ENCODE results near the gene AFTPH.

Gene AFTPH

GRCh38 chr2:64504774-64505720, 19.1 kb upstream of the AFTPH start:
- no peaks in the 10 kb centered on the region for H3K27me3 ChIP-seq (ENCODE audit: low read length)

DNA sequence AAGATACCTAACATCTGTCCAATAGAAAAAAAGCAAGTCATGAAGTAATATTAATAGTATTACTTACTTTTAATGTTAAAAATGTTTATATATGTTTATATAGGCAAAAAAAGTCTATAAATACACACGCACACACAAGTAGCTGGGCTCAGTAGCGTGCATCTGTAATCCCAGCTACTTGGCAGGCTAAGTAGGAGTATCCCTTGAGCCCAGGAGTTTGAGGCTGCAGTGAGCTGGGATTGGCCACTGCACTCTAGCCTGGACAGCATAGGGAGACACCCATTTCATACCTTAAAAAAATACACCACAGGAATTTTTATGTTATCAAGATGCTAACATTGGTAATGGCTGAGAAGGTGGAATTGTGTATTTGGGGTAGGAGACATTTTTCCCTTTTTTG, 17.4 kb upstream of the AFTPH start:
- no peak overlapping the region for H3K4me2 ChIP-seq (ENCODE audit: low read depth, low read length, poor library complexity, severe bottlenecking)
- H3K9me2 ChIP-seq (replicated peaks; ENCODE audit: insufficient read depth, low read length): no peaks in the 10 kb centered on the region
- H3K79me2 ChIP-seq (ENCODE audit: insufficient read depth, low read length): no peaks in the 10 kb centered on the region
- H3K9me3 ChIP-seq (ENCODE audit: insufficient read depth, low read length): no peaks in the 10 kb centered on the region
- H3K36me3 ChIP-seq (ENCODE audit: low read length): no peaks in the 10 kb centered on the region
- no peak for TF ChIP-seq EZH2phosphoT487 (conservative IDR thresholded peaks at IDR 0.05; ENCODE audit: low read length)
- TF ChIP-seq, protein P1, sequence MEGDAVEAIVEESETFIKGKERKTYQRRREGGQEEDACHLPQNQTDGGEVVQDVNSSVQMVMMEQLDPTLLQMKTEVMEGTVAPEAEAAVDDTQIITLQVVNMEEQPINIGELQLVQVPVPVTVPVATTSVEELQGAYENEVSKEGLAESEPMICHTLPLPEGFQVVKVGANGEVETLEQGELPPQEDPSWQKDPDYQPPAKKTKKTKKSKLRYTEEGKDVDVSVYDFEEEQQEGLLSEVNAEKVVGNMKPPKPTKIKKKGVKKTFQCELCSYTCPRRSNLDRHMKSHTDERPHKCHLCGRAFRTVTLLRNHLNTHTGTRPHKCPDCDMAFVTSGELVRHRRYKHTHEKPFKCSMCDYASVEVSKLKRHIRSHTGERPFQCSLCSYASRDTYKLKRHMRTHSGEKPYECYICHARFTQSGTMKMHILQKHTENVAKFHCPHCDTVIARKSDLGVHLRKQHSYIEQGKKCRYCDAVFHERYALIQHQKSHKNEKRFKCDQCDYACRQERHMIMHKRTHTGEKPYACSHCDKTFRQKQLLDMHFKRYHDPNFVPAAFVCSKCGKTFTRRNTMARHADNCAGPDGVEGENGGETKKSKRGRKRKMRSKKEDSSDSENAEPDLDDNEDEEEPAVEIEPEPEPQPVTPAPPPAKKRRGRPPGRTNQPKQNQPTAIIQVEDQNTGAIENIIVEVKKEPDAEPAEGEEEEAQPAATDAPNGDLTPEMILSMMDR (IDR thresholded peaks at IDR 0.05; ENCODE audit: insufficient read depth, low read length, poor library complexity, severe bottlenecking): no peak
- no peaks in the 10 kb centered on the region for H4K20me1 ChIP-seq (ENCODE audit: low read depth, low read length)
- no peak overlapping the region for H3K4me3 ChIP-seq (ENCODE audit: insufficient read depth, low read length, poor library complexity, severe bottlenecking)
- no peaks in the 10 kb centered on the region for H3K27me3 ChIP-seq (ENCODE audit: low read length)
- H3K9ac ChIP-seq (ENCODE audit: low read length): no peak overlapping the region
- no peaks in the 10 kb centered on the region for H3F3A ChIP-seq (ENCODE audit: insufficient read depth)
- no peak overlapping the region for H2AFZ ChIP-seq (ENCODE audit: low read depth, low read length, severe bottlenecking)
- H3K27ac ChIP-seq (ENCODE audit: low read depth, low read length): no peak overlapping the region

More at GRCh38 chr2:64504774-64505720, 19.1 kb upstream of the AFTPH start:
- H2AFZ ChIP-seq (ENCODE audit: low read depth, low read length, severe bottlenecking): no peak overlapping the region
- H3K27ac ChIP-seq (ENCODE audit: low read depth, low read length): no peak overlapping the region
- no peaks in the 10 kb centered on the region for H3K79me2 ChIP-seq (ENCODE audit: insufficient read depth, low read length)
- no peak overlapping the region for H3K4me2 ChIP-seq (ENCODE audit: low read depth, low read length, poor library complexity, severe bottlenecking)
- no peaks in the 10 kb centered on the region for H3K9me3 ChIP-seq (ENCODE audit: insufficient read depth, low read length)
- H4K20me1 ChIP-seq (ENCODE audit: low read depth, low read length): no peaks in the 10 kb centered on the region
- H3K9ac ChIP-seq (ENCODE audit: low read length): no peak overlapping the region
- no peaks in the 10 kb centered on the region for H3F3A ChIP-seq (ENCODE audit: insufficient read depth)
- TF ChIP-seq, protein P1 (IDR thresholded peaks at IDR 0.05; ENCODE audit: insufficient read depth, low read length, poor library complexity, severe bottlenecking): no peak
- no peak for TF ChIP-seq EZH2phosphoT487 (conservative IDR thresholded peaks at IDR 0.05; ENCODE audit: low read length)
- no peaks in the 10 kb centered on the region for H3K9me2 ChIP-seq (replicated peaks; ENCODE audit: insufficient read depth, low read length)
- no peaks in the 10 kb centered on the region for H3K36me3 ChIP-seq (ENCODE audit: low read length)
- no peak overlapping the region for H3K4me3 ChIP-seq (ENCODE audit: insufficient read depth, low read length, poor library complexity, severe bottlenecking)

- no peaks in the 10 kb centered on the region for H3K27me3 ChIP-seq (ENCODE audit: low read length)
- TF ChIP-seq EZH2phosphoT487 (conservative IDR thresholded peaks at IDR 0.05; ENCODE audit: low read length): no peak
- TF ChIP-seq, protein P1 (IDR thresholded peaks at IDR 0.05; ENCODE audit: insufficient read depth, low read length, poor library complexity, severe bottlenecking): no peak
- no peak overlapping the region for H3K4me3 ChIP-seq (ENCODE audit: insufficient read depth, low read length, poor library complexity, severe bottlenecking)
- no peaks in the 10 kb centered on the region for H3K9me2 ChIP-seq (replicated peaks; ENCODE audit: insufficient read depth, low read length)
- H2AFZ ChIP-seq (ENCODE audit: low read depth, low read length, severe bottlenecking): no peak overlapping the region
- H4K20me1 ChIP-seq (ENCODE audit: low read depth, low read length): no peaks in the 10 kb centered on the region
- H3K4me2 ChIP-seq (ENCODE audit: low read depth, low read length, poor library complexity, severe bottlenecking): no peak overlapping the region
- no peaks in the 10 kb centered on the region for H3K36me3 ChIP-seq (ENCODE audit: low read length)
- H3K9ac ChIP-seq (ENCODE audit: low read length): no peak overlapping the region
- no peak overlapping the region for H3K27ac ChIP-seq (ENCODE audit: low read depth, low read length)
- H3K9me3 ChIP-seq (ENCODE audit: insufficient read depth, low read length): no peaks in the 10 kb centered on the region
- H3K79me2 ChIP-seq (ENCODE audit: insufficient read depth, low read length): no peaks in the 10 kb centered on the region
- no peaks in the 10 kb centered on the region for H3F3A ChIP-seq (ENCODE audit: insufficient read depth)
Observed at GRCh38 chr2:64514008-64514407, 10.1 kb upstream of the AFTPH start.
